Prostate gland (tissue), 2 donors: ENCODE results near the gene STC2.

ENCODE experiments used
- POLR2A ChIP-seq: fragments of 450-650 bp; IDR thresholded peaks from one replicate; pipeline ENCODE4 v1.6.1; 2016; ENCODE audit warnings: antibody characterized with exemption, mild to moderate bottlenecking
- POLR2AphosphoS5 ChIP-seq: sonication (generic); formaldehyde crosslinking; IDR thresholded peaks from one replicate; pipeline ENCODE4 v1.6.1; 2017; ENCODE audit warnings: antibody characterized with exemption
- TF ChIP-seq, protein P1 (sequence below), 4 experiments: fragments of 200-600 bp in 2 of 4; fragments of 450-650 bp in 2 of 4; sonication (generic) in 2 of 4; IDR thresholded peaks; 1 replicate in 3 of 4; 2 replicates in 1 of 4; pipeline ENCODE4 v1.5.1; 2016 to 2019; ENCODE audit warnings: antibody characterized with exemption in 4 of 4, mild to moderate bottlenecking in 2 of 4, moderate library complexity in 2 of 4

DNA sequence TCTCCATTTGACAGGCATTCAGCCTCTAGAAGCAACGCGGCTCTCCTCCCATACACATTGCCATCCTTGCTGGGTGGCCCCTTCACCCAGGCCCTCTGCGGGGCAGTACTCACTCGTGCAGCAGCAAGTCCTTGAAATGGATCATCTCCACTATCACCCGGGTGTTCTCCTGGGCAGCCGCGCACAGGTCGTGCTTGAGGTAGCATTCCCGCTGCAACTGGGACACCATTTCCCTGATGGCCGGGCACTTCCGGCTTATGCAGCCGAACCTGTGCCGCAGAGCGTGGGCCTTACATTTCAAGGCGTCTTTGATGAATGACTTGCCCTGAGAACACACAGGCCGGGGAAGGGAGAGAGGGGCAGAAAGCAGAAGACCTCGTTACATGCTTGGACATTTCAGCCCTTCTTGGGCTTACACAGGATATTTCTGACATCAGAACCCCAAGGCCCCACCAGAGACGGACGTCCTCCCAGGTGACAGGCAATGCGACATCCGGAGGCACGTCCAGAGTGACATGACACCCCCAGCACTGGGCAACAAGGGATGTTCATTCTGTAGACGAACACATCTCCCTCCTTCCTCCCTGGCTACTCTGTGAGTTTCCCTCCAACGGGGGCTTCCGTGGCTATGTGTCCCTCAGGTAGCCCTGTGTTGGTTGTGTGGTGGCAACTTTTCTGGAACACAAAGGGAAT is 5.0 kb downstream of the STC2 start:
- TF ChIP-seq, protein P1, sequence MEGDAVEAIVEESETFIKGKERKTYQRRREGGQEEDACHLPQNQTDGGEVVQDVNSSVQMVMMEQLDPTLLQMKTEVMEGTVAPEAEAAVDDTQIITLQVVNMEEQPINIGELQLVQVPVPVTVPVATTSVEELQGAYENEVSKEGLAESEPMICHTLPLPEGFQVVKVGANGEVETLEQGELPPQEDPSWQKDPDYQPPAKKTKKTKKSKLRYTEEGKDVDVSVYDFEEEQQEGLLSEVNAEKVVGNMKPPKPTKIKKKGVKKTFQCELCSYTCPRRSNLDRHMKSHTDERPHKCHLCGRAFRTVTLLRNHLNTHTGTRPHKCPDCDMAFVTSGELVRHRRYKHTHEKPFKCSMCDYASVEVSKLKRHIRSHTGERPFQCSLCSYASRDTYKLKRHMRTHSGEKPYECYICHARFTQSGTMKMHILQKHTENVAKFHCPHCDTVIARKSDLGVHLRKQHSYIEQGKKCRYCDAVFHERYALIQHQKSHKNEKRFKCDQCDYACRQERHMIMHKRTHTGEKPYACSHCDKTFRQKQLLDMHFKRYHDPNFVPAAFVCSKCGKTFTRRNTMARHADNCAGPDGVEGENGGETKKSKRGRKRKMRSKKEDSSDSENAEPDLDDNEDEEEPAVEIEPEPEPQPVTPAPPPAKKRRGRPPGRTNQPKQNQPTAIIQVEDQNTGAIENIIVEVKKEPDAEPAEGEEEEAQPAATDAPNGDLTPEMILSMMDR (IDR thresholded peaks at IDR 0.05): no peak
- no peak for TF ChIP-seq POLR2AphosphoS5
- no peak for TF ChIP-seq POLR2A
